HepG2 (cell line): Measurements from ENCODE around the gene SNRPD3. TPM values are rescaled to one million over a fixed set of nuclear protein-coding genes. Genes with fewer than 3 reads are reported as not detected.

Experiments used
- BRD4 ChIP-seq: sonication (generic); formaldehyde crosslinking; IDR thresholded peaks from 2 replicates; pipeline ENCODE4 v1.4.0; 2020; ENCODE audit warnings: missing genetic modification reagents
- DPF2 ChIP-seq: sonication (generic); formaldehyde crosslinking; IDR thresholded peaks from 2 replicates; pipeline ENCODE4 v1.4.0; 2020; ENCODE audit warnings: mild to moderate bottlenecking, low read depth, missing genetic modification reagents, borderline replicate concordance
- EP300 ChIP-seq, 3 experiments: sonication (generic) in 1 of 3; formaldehyde crosslinking in 1 of 3; IDR thresholded peaks; 2 replicates each; pipeline versions ENCODE4 v1.5.1 to v1.6.1; 2011 to 2020; ENCODE audit warnings: low read depth in 2 of 3, low read length in 2 of 3, borderline replicate concordance in 1 of 3, improper control_type of control experiment in 1 of 3, mild to moderate bottlenecking in 1 of 3, missing genetic modification reagents in 1 of 3, moderate library complexity in 1 of 3
- KAT8 ChIP-seq: IDR thresholded peaks from 2 replicates; pipeline ENCODE4 v1.6.1; 2016; ENCODE audit warnings: missing genetic modification reagents, missing compliant biosample characterization
- KMT2A ChIP-seq: sonication (generic); formaldehyde crosslinking; IDR thresholded peaks from 2 replicates; pipeline ENCODE4 v1.4.0; 2020; ENCODE audit warnings: missing genetic modification reagents
- LCORL ChIP-seq, 2 experiments: fragments of 450-650 bp in 1 of 2; sonication (generic) in 1 of 2; formaldehyde crosslinking in 1 of 2; IDR thresholded peaks; 2 replicates each; pipeline versions ENCODE4 v1.5.0 to v1.6.1; 2017 to 2020; ENCODE audit warnings: antibody characterized with exemption in 1 of 2, missing genetic modification reagents in 1 of 2
- NFIB ChIP-seq: sonication (generic); formaldehyde crosslinking; IDR thresholded peaks from 2 replicates; pipeline ENCODE4 v1.9.0; 2021; ENCODE audit warnings: missing genetic modification reagents, mild to moderate bottlenecking, borderline replicate concordance
- SAP130 ChIP-seq: IDR thresholded peaks from 2 replicates; pipeline ENCODE4 v1.6.1; 2016; ENCODE audit warnings: low read depth
- ZMYM2 ChIP-seq: sonication (generic); formaldehyde crosslinking; IDR thresholded peaks from 2 replicates; pipeline ENCODE4 v1.8.0; 2022; ENCODE audit warnings: mild to moderate bottlenecking, missing genetic modification reagents
- ZNF205 ChIP-seq: IDR thresholded peaks from 2 replicates; pipeline ENCODE4 v1.6.1; 2018; ENCODE audit warnings: missing biosample characterization, missing genetic modification reagents
- ZNF292 ChIP-seq: sonication (generic); formaldehyde crosslinking; IDR thresholded peaks from 2 replicates; pipeline ENCODE4 v1.8.1; 2022; ENCODE audit warnings: mild to moderate bottlenecking, low read depth, missing genetic modification reagents, borderline replicate concordance
- ZNF460 ChIP-seq: sonication (generic); formaldehyde crosslinking; IDR thresholded peaks from 2 replicates; pipeline ENCODE4 v1.5.1; 2020; ENCODE audit warnings: missing genetic modification reagents, mild to moderate bottlenecking, borderline replicate concordance
- ZNF792 ChIP-seq: IDR thresholded peaks from 2 replicates; pipeline ENCODE4 v1.6.1; 2016
- polyA plus RNA-seq, 8 experiments: library from polyadenylated mRNA; depleted of rRNA in 3 of 8; stranded (reverse) in 7 of 8; unstranded in 1 of 8; fragments of >200 nt; fragmentation: Illumina TruSeq in 4 of 8; extraction: Trizol in 4 of 8; gene quantifications; 2 replicates each; pipeline versions ENCODE4 v1.2.1 to v1.2.3, GENCODE V29; 2011 to 2016; ENCODE audit warnings: low read depth in 4 of 8, missing spikeins in 1 of 8, mixed read lengths in 1 of 8; ENCODE audit not compliant: insufficient read depth in 1 of 8
- total RNA-seq, 5 experiments: library from RNA; depleted of rRNA; stranded (reverse); fragments of >200 nt; fragmentation: Illumina TruSeq; extraction: Trizol; gene quantifications; 2 replicates each; pipeline ENCODE4 v1.2.3, GENCODE V29; 2016; ENCODE audit warnings: low read depth in 1 of 5
- TF ChIP-seq, protein P1 (sequence below): sonication (generic); formaldehyde crosslinking; conservative IDR thresholded peaks from 2 replicates; pipeline ENCODE4 v1.8.0; 2022; ENCODE audit warnings: mild to moderate bottlenecking, moderate library complexity, missing genetic modification reagents
- TF ChIP-seq, protein P2 (sequence below): sonication (generic); formaldehyde crosslinking; IDR thresholded peaks from 2 replicates; pipeline ENCODE4 v1.8.1; 2023; ENCODE audit warnings: mild to moderate bottlenecking, inconsistent platforms, moderate library complexity, missing genetic modification reagents, borderline replicate concordance
- TF ChIP-seq, protein P3 (sequence below): sonication (generic); formaldehyde crosslinking; IDR thresholded peaks from 2 replicates; pipeline ENCODE4 v1.5.1; 2020; ENCODE audit warnings: missing genetic modification reagents, mild to moderate bottlenecking, borderline replicate concordance
- TF ChIP-seq, protein P4 (sequence below): sonication (generic); formaldehyde crosslinking; IDR thresholded peaks from 2 replicates; pipeline ENCODE4; 2020; ENCODE audit warnings: missing genetic modification reagents, mild to moderate bottlenecking, borderline replicate concordance
- TF ChIP-seq, protein P5 (sequence below): sonication (generic); formaldehyde crosslinking; IDR thresholded peaks from 2 replicates; pipeline ENCODE4 v1.5.0; 2020; ENCODE audit warnings: missing genetic modification reagents

SNRPD3 gene
- total and polyA plus RNA-seq, 2 of the 13 experiments (the other 11 are each of a cell fraction or from before 2014, with no cell fraction given): 110 to 209 TPM

DNA sequence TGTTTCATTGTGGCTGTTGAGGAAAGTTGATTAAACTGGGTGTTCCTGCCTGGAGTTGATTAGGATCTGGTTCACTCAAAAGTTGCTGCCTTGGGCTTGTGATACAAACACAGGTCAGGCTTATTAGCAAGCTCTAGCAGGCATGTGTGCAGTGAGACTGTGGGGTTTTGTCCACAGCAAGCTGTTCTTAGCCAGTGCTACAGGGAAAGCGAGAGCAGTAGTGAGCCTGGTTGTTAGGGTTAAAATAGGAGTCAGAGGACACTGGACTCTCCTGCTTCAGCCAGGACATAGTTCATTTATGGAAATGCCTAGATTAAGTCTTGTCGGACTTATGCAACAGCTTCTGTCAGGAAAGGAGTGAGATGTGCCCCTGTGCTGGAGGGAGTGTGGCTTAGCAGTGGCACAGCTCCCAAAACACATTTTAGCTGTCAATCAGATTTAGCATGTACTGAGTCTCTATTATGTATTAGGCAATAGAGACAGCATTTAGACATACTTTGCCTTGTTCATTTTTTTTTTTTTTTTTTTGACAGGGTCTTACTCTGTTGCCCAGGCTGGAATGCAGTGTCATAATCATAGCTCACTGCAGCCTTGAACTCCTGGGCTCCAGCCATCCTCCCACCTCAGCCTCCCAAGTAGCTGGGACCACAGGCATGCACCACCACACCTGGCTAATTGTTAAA lies 8.7 kb downstream of the SNRPD3 start (continued):
- TF ChIP-seq, protein P1, sequence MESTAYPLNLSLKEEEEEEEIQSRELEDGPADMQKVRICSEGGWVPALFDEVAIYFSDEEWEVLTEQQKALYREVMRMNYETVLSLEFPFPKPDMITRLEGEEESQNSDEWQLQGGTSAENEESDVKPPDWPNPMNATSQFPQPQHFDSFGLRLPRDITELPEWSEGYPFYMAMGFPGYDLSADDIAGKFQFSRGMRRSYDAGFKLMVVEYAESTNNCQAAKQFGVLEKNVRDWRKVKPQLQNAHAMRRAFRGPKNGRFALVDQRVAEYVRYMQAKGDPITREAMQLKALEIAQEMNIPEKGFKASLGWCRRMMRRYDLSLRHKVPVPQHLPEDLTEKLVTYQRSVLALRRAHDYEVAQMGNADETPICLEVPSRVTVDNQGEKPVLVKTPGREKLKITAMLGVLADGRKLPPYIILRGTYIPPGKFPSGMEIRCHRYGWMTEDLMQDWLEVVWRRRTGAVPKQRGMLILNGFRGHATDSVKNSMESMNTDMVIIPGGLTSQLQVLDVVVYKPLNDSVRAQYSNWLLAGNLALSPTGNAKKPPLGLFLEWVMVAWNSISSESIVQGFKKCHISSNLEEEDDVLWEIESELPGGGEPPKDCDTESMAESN: no peak
- TF ChIP-seq KAT8 (CRISPR knock-in tag) (0 out of 2 replicates have a peak, but pooled peaks have one; percentile 33), ZNF792 (CRISPR knock-in tag) (0 out of 2 replicates have a peak, but pooled peaks have one; percentile 42), LCORL (IDR thresholded peaks at IDR 0.05) (peak; percentile 63), LCORL (CRISPR knock-in tag; IDR thresholded peaks at IDR 0.05) (peak; percentile 70; the same call in 1 of the 2 replicates), ZNF460 (peak; percentile 94), ZNF205 (CRISPR knock-in tag) (0 out of 2 replicates have a peak, but pooled peaks have one; percentile 33), BRD4 (CRISPR knock-in tag) (no peak), EP300 (IDR thresholded peaks at IDR 0.05; ENCODE audit: low read depth in 2 of 2, low read length in 2 of 2) (peak in 1 of 2 experiments; percentile 29; a peak in 1 of 4 replicates), EP300 (CRISPR knock-in tag; IDR thresholded peaks at IDR 0.05; ENCODE audit: borderline replicate concordance) (0 out of 2 replicates have a peak, but pooled peaks have one; percentile 29), ZNF292 (CRISPR knock-in tag) (peak; percentile 55; the same call in 1 of the 2 replicates), SAP130 (CRISPR knock-in tag) (peak; percentile 58), DPF2 (CRISPR knock-in tag) (no peak), KMT2A (CRISPR knock-in tag) (0 out of 2 replicates have a peak, but pooled peaks have one; percentile 22), ZMYM2 (CRISPR knock-in tag) (peak; percentile 86), NFIB (CRISPR knock-in tag) (no peak)
- TF ChIP-seq, protein P2, sequence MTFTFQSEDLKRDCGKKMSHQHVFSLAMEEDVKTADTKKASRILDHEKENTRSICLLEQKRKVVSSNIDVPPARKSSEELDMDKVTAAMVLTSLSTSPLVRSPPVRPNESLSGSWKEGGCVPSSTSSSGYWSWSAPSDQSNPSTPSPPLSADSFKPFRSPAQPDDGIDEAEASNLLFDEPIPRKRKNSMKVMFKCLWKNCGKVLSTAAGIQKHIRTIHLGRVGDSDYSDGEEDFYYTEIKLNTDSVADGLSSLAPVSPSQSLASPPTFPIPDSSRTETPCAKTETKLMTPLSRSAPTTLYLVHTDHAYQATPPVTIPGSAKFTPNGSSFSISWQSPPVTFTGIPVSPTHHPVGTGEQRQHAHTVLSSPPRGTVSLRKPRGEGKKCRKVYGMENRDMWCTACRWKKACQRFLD (CRISPR knock-in tag): no peak
- TF ChIP-seq, protein P3, sequence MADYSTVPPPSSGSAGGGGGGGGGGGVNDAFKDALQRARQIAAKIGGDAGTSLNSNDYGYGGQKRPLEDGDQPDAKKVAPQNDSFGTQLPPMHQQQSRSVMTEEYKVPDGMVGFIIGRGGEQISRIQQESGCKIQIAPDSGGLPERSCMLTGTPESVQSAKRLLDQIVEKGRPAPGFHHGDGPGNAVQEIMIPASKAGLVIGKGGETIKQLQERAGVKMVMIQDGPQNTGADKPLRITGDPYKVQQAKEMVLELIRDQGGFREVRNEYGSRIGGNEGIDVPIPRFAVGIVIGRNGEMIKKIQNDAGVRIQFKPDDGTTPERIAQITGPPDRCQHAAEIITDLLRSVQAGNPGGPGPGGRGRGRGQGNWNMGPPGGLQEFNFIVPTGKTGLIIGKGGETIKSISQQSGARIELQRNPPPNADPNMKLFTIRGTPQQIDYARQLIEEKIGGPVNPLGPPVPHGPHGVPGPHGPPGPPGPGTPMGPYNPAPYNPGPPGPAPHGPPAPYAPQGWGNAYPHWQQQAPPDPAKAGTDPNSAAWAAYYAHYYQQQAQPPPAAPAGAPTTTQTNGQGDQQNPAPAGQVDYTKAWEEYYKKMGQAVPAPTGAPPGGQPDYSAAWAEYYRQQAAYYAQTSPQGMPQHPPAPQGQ: no peak
- TF ChIP-seq, protein P4, sequence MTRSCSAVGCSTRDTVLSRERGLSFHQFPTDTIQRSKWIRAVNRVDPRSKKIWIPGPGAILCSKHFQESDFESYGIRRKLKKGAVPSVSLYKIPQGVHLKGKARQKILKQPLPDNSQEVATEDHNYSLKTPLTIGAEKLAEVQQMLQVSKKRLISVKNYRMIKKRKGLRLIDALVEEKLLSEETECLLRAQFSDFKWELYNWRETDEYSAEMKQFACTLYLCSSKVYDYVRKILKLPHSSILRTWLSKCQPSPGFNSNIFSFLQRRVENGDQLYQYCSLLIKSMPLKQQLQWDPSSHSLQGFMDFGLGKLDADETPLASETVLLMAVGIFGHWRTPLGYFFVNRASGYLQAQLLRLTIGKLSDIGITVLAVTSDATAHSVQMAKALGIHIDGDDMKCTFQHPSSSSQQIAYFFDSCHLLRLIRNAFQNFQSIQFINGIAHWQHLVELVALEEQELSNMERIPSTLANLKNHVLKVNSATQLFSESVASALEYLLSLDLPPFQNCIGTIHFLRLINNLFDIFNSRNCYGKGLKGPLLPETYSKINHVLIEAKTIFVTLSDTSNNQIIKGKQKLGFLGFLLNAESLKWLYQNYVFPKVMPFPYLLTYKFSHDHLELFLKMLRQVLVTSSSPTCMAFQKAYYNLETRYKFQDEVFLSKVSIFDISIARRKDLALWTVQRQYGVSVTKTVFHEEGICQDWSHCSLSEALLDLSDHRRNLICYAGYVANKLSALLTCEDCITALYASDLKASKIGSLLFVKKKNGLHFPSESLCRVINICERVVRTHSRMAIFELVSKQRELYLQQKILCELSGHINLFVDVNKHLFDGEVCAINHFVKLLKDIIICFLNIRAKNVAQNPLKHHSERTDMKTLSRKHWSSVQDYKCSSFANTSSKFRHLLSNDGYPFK (CRISPR knock-in tag): 0 out of 2 replicates have a peak, but pooled peaks have one; percentile 33
- TF ChIP-seq, protein P5, sequence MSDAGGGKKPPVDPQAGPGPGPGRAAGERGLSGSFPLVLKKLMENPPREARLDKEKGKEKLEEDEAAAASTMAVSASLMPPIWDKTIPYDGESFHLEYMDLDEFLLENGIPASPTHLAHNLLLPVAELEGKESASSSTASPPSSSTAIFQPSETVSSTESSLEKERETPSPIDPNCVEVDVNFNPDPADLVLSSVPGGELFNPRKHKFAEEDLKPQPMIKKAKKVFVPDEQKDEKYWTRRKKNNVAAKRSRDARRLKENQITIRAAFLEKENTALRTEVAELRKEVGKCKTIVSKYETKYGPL: peak; percentile 94
